GM20431 (cell line): ENCODE measurements around the gene PLIN1.

ENCODE experiments used
- in situ Hi-C: fragments of 300-500 bp; cut with MseI, MboI; formaldehyde crosslinking; loops from one replicate; pipeline ENCODE4 v1.15.0; 2020; ENCODE audit warnings: low sequenced_read_pairs; ENCODE audit not compliant: unreplicated experiment

Gene PLIN1

GRCh38 chr15:89654847-89655805, 24.0 kb downstream of the PLIN1 start, which contains the start of gene KIF7:
Gene KIF7 (minus strand): TSS chr15:89655467. CDS start chr15:89652930, 2,537 bp downstream.
- in situ Hi-C loops = no loop called here

GRCh38 chr15:89654301-89654761, 24.8 kb downstream of the PLIN1 start:
- in situ Hi-C loops = no loop called here

- in situ Hi-C loops = no loop called here
These were observed 25.6 kb downstream of the PLIN1 start for GRCh38 chr15:89653578-89653977.

GRCh38 chr15:89652666-89653065, 26.5 kb downstream of the PLIN1 start:
- in situ Hi-C loops = no loop called here

GRCh38 chr15:89652131-89652530, 27.0 kb downstream of the PLIN1 start:
- in situ Hi-C loops = no loop called here

GRCh38 chr15:89649716-89650115, 29.5 kb downstream of the PLIN1 start:
- in situ Hi-C loops = no loop called here

GRCh38 chr15:89649013-89649625, 30.0 kb downstream of the PLIN1 start:
- in situ Hi-C loops = no loop called here

GRCh38 chr15:89648106-89649012, 30.8 kb downstream of the PLIN1 start:
- in situ Hi-C loops = no loop called here

- in situ Hi-C loops = no loop called here
These were observed 31.8 kb downstream of the PLIN1 start for GRCh38 chr15:89647191-89647851.

GRCh38 chr15:89646416-89647141, 32.6 kb downstream of the PLIN1 start:
- in situ Hi-C loops = no loop called here

GRCh38 chr15:89645680-89646079, 33.5 kb downstream of the PLIN1 start:
- in situ Hi-C loops = no loop called here

GRCh38 chr15:89642106-89642505, 37.1 kb downstream of the PLIN1 start:
- in situ Hi-C loops = no loop called here

GRCh38 chr15:89641053-89641452, 38.1 kb downstream of the PLIN1 start:
- in situ Hi-C loops = no loop called here

GRCh38 chr15:89640245-89640644, 38.9 kb downstream of the PLIN1 start:
- in situ Hi-C loops = no loop called here

GRCh38 chr15:89633585-89633984, 45.6 kb downstream of the PLIN1 start:
- in situ Hi-C loops = no loop called here

GRCh38 chr15:89632563-89633430, 46.4 kb downstream of the PLIN1 start:
- in situ Hi-C loops = no loop called here

- in situ Hi-C loops = no loop called here
These were observed 47.3 kb downstream of the PLIN1 start for GRCh38 chr15:89631902-89632264.
